T-helper 9 cell (primary cell): ENCODE data around the gene GABRB3.

Experiments used
- DNase-seq: peaks from one replicate; pipeline ENCODE4 v3.0.0-alpha.2; 2020
- total RNA-seq, 2 donors: gene quantifications; one replicate each; lab custom pipeline; 2026; lab: John Stamatoyannopoulos, UW

The GABRB3 gene
- 0 to 0.28 reads per million in 2 donors for total RNA-seq

DNA sequence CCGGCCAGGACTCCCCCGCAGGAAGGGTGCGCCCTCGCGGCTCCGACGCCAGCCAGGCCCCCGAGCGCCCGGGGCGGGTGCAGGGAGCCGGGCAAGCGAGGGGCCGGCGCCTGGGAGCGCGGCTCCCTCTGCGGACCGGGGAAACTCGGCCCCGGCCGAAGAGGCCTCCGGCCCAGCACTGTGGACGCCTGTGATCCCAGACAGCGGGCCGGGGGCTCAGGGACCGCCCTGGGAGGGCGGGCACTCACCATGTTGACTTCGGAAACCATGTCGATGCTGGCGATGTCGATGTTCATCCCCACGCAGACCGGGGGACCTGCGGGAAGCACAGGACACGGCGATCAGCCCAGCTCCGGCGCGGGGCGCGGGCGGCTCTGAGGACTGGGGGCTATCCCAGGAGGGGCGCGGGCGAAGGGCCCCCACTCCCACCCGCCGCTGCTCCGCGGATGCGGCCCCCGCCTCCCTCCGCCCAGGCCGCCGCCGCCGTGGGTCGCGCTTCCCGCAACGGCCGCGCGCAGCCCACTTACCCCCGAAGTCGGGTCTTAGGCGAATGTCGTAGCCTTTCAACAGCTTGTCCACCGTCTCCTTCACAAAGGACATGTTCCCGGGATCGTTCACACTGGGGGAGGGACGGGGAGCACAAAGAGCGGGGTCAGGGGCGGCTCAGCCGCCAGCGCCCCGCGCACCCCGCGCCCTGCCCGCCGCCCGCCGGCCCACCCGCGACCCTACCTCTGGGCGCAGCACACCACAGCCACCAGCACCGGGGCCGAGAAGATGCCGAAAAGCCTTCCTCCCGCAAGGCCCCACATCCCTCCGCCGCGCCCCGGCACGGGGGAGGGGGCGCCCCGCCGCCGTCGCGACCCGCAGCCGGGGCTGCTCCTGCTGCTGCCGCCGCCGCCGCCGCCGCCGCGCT is at the start of gene GABRB3:
GABRB3 (minus strand) TSS at position 913 of the 913 bp plus-strand sequence.
- no peak for DNase-seq

DNA sequence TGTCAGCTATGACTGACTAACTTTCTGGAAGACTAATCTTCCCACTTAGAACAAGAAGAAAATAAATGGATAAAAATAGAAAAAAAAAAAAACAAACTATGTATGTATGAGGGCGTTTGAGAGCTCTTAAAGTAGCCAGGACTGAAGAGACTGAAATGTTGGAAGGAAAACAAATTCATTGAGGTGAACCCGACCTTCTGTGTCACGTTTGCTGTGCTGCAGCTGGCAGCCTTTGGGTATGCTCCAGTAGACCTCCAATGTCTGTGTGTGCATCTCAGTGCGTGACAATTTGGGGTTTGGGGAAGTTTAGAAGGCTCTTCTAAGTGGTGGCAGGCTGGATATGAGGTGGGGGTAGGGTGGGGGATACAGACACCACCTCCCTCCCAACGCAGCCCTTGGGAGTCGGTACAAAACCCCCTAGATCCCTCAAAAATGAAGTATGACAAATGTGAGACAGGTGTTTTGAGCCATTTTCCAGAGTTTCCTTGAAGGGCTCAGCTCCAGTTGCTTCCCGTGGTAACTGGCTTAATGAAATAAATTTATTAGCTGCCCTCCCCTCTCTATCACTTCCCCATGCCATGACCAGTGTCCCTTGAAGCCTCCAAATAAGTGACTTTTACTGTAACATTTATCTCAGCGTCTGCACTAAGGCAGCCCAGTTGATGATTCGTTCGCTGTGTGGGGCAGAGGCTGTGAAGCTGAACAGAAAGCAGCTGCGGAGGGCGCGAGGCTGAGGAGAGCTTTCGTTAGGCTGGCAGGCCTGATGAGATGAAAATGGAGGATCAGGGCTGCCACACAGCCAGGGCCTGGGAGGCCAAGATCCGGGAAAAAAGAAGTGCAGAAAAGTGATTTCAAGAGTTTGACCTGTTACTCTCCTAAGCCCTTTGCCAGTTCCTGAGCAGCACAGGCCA is 34.9 kb upstream of the GABRB3 start:
- DNase-seq, result no peak

DNA sequence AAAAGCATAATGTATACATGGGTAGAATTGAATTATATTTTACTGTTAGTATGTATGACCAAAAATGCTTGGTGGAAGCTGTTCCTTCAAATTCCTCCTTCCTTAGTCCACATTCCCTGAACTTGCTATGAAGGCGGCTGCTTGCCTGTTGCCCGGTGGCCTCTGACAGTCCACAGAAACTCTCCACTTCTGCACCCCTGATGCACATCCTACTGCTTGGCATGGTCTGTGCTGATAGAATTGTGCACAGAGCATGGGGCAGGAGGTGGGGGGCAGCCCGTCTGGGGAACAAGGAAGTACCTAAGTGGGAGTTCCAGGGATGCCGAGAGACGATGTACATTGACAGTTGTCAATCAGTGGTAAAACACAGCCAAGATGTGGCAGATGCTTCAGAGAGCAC is 33.7 kb upstream of the GABRB3 start:
- DNase-seq, result no peak

DNA sequence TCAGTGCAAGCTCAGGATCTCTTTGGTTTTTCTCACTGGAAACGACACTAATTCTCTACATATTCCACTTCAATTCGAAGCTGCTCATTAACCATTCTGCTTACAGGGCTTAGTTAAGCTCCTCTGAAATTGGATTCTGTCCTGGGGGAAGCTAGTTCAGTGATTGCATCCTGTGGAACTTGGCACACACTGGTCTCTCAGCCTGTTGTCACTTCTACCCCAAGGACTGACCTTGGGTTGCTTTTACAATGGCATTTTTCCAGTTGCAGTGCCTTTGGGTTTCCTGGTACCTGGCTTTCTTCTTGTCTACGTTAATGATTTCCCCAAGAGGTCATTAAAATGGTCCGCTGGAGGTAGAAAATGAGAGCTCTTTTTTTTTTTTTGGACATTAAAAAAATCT is 33.3 kb upstream of the GABRB3 start:
- no peak for DNase-seq

DNA sequence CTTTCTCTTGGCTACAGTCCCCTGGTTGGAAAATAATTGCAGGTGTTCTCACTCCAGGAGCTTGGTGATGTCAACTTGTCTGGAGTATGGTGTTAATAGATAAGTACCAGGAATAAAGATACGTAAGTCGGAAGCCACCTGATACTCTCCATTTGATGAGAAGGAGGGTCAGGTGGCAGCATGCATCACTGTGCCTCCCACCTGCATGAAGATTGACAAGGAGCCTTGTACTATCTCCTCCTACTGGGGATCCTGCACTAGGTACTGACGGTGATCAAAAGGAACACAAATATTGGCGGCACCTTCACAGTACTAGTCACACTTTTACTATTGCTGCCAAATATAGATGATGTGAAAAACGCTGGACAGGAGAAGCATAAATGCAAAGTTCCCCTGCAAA is 32.6 kb upstream of the GABRB3 start:
- no peak for DNase-seq

DNA sequence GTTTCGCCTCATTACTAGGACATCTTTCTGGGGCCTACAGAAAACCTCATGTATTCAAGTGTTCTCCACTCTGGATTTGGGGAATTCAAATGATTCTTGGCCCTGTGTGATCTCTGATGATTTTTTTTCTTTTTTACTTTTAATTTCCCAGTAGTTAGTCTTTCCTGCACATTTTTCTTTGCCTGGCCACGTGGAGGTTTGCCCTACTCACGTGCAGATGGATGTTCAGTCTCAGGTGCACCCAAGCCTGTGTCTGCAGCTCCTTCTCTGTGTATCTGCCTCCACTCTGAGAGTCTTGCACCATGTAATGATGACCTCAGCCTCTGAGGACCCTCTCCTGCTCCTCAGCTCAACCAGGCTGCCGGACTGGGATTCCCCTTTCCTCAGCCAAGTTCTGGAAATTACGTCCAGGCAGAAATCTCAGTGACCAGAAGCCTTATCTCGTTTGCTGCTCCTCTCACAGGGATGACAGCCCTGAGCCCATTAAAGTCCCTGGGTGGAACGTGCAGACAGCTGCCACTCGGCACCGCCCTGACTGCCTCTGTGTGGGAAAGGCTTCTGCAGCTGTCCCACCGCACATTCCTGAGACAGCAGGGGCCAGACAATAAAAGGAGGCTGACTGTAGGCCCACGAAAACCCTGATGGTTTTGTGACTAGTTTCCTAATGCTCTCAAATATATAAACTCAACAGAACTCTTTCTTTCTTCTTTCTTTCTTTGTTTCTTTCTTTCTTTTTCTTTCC is 31.4 kb upstream of the GABRB3 start:
- DNase-seq, result no peak

DNA sequence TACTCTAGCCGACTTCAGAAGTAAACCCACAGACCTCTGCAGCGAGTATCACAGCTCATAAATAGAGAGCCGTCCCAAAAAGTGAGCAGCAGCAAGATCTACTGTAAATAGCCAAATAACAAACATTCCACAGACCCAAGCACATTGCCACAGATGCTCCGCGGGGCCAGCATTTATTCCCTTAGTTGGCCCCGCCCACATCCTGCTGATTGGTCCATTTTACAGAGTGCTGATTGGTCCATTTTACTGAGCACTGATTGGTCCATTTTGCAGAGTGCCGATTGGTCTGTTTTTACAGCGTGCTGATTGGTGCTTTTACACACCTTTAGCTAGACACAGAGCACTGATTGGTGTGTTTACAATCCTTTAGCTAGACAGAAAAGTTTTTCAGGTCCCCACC is 17.3 kb upstream of the GABRB3 start:
- no peak for DNase-seq

DNA sequence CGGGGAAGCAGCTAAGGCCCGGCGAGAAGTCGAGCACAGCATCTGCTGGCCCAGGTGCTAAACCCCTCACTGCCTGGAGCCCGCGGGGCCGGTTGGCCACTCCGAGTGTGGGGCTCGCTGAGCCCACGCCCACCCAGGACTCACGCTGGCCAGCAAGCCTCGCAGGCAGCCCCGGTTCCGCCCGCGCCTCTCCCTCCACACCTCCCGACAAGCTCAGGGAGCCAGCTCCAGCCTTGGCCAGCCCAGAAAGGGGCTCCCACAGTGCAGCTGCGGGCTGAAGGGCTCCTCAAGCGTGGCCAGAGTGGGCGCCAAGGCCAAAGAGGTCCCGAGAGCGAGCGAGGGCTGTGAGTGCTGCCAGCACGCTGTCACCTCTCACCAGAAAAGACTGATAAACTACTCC is 8.9 kb upstream of the GABRB3 start:
- DNase-seq, result no peak

DNA sequence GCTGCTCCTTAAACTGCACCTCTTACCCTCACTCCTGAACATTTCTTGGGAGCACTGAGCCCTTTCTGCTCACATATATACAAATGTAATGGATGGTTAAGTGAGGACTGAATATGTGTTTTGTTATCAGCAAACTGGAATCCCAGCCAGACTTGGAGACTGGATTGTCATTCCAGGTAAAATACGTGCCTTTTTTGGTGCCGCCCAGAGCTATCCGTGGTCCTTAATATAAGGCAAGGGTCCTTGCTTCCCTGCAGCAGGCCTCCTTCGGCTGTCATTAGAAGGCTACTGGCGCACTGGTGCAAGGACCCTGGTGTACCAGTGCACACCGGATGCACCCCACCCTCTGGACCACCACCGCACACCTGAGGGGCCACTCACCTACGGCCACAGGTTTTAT is 1.1 kb upstream of the GABRB3 start:
- DNase-seq, result no peak

DNA sequence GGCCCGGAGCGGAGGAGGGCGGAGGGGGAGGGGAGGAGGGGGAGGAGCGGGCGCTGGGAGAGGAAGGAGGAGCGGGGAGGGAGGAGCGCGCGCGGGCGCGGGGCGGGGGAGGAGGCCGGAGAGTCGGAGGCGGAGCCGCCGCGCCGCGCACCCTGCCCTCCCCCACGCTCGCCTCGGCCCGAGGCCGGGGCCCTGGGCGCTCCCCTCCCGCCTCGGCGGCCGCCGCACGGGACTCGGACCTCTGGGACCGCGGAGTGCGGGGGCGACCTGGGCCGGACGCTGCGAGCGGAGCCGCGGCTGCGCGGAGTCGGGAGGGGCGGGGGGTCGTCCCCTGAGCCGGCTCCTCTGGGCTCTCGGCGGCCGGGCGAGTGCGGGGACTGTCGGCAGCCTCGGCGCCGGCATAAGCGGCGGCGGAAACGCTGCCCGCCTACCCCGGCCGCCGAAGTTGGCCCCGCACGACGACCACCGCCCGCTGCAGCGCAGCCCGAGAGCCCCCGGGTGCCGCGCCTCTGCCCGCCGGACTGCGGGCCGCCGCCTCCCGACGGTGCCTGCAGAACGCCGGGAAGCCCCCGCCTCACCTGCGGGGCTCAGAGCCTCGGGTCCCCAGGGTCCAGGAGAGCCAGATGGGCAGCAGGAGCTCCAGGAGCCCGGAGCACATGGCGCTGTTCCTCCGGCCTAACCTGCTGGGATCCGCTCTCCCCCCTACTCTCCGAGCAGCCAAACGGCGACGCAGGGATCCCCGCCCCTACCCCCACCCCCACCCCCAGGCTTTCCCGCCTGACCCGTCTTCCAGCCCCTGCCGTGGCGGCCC is 406 bp upstream of the GABRB3 start:
- DNase-seq, result no peak

DNA sequence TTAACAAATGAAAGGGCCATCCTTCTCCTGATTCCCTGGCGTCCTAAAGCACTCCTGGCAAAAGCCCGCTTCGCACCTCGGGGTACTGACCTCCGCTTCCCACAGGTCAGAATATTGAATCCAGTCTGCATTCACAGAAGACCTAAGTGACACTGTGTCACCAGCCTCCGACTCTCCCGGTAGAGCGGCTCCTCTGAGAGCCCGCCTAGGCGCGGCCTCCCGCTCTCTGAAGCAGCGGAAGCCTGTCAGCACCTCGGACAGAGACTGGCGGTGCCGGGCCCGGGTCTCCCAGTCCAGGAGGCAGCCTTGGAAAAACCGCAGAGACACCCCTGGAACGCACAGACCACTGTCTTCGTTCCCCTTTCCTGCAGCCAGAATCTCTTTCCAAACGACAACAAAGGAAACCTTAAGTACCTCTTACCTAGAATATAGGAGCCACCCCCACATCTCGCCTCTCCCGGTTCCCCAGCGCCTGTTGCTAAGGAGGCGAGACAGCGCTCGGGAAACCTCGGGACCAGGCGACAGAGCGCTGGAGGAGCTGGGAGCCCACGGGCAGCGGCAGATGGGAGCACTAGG is 1.2 kb downstream of the GABRB3 start:
- no peak for DNase-seq

DNA sequence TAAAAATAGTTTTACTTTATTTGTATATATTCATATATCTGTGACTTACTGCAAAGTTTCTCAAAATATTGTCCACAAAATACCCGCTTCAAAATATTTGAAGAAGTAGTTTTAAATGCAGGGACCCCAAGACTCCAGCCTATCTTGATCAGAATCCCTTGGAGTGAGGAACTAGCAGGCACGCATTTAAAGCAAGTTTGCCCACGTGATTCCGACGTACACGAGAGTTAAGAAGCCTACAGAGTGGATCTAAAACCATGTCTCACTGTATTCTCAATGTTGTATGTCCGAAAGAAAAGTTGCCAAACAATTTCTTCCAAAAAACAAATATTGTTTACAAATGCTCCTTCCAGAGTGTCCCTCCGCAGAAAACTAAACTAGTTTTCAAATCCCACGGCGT is 1.7 kb downstream of the GABRB3 start:
- no peak for DNase-seq

DNA sequence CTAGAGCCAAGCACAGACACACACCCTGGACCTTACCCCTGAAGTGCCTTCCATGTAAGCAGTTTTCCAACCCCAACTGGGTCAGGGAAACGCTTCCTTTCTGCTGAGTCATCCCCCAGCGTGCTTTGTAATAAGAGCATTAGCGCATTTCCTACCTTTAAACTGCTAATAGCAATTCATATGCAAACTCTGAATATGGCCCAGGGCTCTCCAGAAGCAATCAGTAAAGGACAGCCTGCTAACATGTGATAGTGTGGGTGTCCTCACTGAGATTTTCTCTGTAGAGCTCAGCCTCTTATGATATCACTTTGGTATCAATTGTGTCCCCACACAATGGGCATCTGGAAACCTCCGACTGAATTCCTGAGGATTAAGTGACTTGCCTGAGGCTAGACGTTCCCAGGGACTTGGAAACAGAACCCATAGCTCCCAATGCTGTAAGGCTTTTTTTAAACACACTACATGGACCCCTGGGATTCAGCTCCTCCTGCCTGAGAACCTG is 5.6 kb downstream of the GABRB3 start:
- DNase-seq, result no peak

DNA sequence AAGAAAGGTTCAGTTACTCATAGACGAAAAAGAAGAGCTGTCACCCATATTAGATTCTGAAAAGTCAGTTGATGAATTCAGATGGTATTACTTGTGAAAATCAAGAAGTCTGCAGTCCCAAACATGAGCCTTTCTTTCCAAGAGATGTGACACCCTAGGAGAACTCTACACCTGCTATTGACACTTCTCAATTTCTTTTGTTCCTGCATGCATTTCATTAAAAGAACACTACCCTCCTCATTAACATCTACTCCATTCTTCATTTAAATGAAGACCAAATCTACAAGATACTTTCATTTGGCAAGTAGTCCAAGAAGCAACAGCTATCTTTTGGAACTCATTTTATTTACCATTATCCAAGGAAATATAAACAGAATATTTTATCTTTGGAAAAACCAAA is 6.6 kb downstream of the GABRB3 start:
- no peak for DNase-seq

DNA sequence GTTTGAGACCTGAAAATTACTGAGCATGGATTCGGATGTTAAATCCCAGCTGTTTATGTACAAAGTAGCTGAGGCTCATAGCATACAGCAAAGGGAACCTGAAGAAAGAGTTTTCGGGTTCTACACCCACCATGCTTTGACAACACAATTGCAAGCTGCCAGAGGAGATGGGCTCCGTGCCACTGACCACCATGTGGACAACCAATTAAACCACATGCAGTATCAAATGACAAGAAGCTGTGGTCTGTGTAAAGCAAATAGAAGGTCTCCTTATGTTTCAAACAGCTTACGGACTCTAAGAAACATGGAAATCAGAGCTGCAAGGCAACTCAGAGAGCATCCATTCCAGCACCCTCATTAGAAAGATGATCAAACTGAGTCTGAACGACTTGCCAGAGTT is 12.9 kb downstream of the GABRB3 start:
- DNase-seq, result no peak

DNA sequence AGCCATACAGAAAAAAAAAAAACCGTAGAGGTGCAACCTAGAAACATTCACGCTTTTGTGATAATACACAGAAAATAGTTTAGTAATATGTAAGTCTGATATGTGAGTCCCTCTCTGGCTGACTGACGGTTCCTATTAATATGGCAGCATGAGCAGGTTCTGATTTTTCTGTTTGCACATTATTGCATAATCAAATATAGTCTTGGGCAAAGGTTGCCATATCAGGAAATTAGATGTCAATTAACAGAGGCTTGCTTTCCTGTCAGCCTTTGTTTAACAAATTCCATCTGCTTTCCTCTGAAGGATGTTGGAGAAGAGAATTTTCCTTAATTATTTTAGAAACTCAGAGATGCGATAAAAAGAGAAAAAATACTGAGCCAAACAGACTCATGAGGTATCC is 14.8 kb downstream of the GABRB3 start:
- no peak for DNase-seq

DNA sequence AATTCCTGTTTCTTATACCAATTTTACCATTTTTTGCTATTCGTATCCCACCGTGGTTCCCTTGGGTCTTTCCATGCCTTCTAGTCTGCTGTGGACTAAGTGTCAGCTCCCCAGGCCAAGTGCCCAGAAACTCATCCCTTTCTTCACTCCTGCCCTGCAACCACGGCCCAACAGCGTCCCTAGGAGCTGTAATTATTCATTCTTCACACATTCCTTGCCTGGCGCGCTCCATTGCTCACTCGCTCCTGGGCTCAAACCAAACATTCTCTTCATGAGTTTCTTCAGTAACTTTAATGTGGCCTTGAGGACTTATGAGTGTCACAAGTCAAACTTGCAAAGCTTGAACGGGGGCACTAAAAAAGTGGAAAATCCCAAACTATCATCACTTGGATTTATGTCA is 15.7 kb downstream of the GABRB3 start:
- no peak for DNase-seq

DNA sequence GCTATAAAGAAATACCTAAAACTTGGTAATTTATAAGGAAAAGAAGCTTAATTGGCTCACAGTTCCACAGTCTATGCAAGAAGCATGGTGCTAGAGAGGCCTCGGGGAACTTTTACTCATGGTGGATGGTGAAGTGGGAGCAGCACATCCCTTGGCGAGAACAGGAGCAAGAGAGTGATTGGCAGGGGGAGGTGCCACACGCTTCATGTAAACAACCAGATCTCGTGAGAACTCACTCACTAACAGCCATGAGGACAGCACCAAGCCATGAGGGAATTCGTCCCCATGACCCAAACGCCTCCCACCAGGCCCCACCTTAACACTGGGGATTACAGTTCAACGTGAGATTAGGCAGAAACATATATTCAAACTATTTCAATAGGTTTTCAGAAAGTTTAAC is 28.0 kb downstream of the GABRB3 start:
- DNase-seq, result no peak

DNA sequence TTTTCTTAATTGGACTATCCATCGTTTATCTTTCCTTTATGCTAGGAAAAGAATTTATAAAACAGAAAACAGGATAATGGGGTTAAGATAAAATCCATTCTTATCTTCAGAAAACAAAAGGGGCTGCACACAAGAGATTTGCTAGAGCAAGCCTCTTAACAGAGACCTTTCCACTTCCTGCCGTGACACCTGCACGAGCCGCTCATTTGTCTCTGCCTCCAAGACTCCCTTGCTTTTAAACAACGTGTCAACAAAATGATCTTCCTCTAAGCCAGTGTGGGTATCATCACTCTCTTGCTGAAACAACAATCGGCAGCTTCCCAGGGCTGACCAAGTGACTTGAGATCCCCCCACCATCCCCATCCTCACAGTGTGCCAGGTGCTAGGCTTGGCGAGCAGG is 33.1 kb downstream of the GABRB3 start:
- DNase-seq, result no peak

DNA sequence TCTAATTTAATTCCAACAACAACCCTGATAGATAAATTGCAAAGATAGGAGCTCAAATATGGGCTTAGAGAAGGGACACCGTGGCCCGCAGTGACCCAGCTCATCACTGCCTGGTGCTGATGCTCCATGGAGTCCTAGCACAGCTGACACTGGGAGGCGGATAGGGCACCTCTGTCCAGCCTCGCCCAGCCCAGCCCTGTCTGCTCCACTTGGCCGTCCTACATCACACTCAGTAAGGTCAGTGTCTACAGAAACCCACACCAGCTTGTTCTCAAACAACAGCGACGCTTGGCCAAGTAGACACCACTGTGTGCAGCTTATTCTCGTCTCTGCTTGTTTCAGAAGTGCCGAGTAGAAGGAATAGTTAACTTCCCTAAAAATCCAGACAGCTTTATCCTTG is 33.9 kb downstream of the GABRB3 start:
- no peak for DNase-seq

DNA sequence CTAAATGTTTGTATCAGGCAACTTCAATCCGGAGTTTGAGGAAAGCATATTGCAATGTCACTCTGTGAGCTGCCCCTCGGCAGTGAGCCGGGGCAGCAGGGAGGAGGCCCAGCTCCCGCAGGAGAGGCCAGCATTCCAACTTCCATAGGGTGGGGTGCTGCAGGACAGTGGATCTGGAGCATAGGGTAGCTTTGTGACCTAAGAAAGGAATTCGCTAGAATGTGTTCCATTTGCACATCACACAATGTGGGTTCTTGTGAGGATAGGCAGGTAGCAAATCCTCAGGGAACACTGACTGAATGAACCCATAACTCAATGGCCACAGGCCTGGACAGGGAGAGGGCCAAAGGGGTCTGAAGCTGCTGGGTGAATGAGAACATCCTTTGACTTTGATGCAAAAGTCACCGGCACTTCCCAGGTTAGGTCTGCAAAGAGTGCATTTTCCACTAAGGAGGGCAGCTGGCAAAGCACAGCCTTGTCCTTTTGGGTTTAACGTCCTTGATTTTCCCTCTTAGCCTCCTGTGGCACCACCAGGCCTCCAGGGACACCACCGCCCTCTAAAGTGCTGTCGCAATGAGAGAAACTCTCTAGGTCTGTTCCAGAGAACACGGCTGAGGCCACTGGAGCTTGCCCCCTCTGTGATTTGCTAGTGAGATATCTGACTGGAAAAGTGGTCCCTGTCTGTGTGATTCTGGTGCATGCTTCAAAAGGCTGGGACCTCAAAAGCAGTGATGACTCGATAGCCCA is 36.2 kb downstream of the GABRB3 start:
- DNase-seq, result no peak
